NCI-H187 (cell line): ENCODE data around the gene TTLL10.

Experiments
- DNase-seq, 2 experiments: peaks; one replicate each; lab custom pipeline; 2025; lab: John Stamatoyannopoulos, UW

TTLL10 gene

DNA sequence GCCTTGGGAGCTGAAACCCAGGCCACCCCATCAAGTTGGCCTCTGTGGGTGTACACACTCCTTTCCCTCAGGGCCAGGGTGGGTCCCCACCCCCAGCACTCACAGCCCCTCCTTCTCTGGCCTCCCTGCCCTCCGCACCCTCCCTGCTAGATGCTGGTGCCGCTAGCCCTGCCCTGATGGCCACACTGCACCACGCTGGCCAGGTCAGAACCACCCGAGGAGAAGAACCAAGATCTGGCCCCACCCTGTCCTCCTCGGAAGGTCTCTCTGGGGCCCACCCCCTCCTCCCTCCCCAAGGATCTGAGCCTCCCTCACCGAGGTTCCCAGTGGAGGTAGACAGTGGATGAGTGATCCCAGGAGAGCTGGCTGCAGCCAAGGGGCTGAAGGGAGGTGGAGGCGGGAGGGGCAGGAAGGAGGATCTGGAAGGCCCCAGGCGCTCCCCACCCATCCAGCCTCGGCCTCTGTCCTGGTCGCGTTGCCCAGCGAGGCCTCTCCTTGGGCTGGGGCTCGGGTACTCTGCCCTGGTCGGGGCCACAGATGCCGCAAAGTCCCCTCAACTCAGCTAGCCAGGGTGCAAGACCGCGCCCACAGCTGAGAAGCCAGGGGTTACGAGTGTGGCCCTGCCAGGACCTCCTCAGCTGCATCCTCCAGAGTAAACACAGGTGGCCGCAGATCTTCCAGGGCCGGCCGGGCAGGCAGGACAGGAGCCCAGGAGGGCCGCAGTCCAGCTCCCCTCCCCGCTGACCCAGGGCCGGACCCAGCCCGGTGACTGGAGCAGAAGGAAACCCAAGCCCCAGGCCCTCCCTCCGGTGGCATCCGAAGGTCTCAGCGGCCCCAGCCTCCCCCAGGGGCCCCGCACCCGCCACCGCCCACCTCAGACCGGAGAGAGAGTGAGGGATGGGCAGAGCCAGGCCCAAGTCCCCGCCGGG, 63.5 kb downstream of the TTLL10 start:
- no peak for DNase-seq

DNA sequence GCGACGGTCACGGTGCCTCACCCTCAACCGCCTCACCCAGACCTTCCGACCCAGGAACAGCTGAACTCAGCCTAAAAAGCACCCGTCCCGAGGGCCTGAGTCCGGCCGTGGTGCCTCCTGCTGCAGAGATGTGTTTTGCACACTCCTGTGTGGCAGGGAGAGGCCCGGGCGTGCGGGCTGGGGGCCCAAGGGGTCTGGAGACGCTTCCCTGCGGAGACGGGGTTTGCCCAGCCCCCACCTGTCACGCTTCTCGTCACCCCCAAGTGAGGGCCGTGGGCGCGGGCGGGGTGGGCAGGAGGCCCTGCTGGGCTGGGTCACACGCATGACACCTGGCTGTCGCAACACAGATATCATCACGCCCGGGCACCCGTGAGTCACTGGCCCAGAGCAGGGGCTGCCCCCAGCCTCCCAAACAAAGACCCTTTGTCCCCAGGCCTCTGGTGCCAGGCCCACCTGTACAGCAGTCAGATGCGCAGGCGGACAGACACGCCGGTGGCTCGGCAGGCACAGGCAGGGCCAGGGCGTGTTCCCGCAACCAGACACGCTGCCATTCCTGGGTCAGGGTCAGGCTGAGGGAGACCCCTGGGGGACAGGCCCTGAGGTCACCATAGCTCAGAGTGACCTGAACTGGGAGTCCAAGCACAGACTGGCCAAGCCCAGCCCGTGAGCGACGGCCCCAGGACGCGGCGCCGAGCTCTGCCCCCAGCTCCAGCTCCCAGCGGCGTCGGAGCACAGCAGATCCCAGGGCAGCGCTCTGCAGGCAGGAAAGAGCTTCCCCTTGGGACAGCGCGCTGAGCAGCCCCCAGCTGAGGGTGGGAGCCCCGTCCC, 64.4 kb downstream of the TTLL10 start:
- no peak for DNase-seq

DNA sequence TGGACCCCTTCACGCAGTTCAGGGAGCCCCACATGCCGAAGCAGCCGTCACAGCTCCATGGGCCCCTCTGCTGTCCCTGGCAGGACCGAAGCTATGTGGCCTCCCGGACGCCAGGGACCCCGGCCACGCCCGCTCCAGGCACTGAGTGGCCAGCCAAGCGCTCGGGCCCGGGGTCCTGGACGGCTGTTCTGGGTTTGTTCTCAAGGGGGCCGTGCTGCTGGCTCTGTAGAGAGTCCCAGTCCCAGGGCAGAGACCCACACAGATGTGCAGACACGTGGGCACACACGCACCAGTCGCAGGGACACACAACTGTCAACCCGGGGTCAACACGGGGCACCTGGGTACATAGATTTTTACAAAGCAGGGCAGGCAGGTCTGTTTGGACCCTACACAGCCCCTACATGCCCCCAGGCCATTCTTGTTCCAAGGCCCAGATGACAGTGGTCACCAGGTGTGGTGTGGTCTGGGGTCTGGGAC, 65.1 kb downstream of the TTLL10 start:
- no peak for DNase-seq

DNA sequence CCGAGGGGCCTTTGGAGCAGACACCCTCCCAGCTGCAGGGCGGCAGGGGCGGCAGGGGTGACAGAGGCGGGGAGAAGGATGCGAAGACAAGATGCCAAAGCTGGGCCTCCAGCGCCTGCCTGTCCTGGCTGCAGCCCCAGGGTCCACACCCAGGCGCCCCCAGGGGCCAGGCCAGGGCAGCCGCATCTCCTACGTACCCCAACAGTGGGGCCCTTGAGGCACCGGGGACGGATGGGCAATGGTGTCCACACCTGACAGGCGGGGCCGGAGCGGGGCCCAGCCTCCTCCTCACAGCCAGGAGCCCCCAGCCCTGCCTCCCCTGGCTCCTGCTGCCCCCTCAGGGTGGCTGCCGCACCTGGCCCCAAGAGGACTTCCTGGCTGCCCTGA, 65.5 kb downstream of the TTLL10 start:
- no peak for DNase-seq

DNA sequence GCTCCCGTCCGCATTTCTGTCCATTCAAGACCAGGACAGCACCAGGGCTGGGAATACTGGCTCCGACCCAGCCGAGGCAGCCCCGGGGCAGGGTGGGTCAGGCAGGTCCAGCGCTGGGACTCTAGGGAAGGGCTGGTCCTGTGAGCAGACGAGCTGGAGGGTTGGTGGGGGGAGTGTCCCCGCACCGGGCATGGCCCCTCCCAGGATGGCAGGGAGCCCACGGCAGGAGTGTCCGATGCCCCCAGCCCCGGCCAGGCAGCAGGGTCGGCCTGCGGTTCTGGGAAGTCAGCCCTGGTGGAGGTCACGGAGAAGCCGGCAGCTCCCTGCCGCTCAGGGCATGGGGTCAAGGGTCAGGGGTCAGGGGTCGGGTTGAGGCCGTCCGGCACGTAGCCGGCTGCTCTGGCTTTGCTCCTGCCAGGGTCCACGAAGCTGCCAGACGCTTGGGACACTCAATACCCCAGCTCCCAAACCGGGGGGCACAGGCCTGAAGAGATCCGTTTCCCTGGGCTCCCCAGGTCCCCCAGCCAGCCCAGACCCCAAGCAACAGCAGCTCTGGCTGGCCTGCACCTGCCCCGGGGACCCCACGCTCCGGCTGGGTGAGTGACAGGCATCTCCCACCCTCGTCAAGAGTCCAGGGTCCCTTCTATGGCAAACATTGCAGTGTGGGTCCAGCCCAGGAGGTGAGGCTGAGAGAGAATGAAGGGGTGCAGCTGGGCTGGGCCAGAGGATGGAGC, 66.1 kb downstream of the TTLL10 start:
- no peak for DNase-seq

DNA sequence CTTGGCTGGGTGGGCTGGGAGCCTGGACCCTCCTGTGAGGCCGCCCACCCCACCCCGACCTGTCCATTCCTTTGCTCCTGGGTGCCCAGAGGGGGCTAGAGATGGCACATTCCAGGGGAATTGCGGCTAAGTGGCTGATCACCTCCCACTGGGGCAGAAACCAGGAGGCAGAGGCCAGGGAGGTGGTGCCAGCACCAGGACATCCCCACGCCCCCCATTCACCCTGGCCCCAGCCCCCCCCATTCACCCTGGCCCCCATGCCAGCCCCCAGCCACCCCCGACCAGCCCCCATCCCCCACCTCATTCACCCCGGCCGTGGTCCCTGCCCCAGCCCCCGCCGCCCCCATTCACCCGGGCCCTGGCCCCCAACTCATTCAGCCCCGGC, 66.7 kb downstream of the TTLL10 start:
- no peak for DNase-seq

DNA sequence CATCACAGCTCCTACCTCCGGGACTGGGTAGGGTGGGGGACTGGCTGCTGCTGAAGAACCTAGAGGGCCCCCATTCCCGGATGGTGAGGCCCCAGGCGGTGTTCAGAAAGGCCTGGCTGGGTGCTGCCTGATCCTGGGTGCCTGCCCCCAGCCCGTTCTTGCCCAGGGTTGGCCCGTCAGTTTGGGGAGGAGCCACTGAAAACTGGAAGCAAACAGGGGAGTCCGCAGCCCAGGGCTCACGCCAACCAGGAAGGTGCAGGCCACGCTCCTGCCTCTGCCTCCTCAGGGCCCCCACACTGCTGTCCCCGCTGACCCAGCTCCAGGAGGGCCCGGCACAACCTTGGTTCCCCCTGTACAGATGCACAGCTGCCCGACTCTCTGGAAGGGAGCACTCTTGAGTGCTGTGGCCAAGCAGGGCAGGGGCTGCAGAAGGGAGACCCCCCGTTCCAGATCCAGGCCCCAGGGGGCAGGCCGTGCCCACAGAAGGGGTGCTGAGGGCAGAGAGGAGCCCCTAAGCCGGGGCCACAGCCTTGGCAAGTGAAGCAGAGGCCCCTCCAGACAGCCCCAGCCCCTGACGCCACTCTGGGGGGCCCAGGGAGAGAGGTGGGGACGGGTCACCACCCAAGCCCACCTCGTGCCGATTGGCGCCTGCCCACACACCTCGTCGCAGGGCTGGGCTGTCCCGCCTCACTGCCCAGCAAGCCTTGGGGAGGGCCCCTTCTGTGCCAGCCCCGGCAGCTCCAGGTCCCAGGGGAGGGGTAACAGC, 67.3 kb downstream of the TTLL10 start:
- DNase-seq: no peak

DNA sequence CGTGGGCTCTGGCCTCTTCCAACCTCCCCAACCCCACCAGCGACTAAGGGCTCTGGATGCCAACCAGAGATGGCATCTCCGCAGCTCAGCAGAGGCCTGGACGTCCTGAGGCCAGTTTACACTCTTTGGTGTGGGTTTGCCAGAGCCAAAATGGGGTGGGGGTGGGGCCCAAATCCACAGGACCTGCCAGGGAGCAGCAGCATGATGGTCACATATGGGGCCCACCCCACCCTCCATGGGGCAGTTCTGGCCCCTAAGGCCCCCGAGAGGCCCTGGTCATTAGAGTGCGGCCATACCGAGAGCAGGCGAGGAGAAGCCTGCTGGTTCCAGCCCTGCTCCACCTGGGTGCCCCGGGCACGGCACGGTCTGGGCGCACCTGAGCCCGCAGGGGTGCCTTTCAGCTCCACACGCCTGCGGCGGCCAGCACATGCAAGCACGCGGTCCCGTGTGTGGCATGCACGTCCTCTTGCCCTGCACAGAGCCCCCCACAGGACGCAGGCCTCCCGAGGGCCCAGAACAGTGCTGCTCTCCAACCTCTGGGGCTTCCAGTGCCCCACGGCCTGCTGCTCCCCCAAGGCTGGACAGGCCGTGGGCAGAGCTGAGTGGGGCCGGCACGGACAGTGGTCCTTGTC, 68.0 kb downstream of the TTLL10 start:
- no peak for DNase-seq

DNA sequence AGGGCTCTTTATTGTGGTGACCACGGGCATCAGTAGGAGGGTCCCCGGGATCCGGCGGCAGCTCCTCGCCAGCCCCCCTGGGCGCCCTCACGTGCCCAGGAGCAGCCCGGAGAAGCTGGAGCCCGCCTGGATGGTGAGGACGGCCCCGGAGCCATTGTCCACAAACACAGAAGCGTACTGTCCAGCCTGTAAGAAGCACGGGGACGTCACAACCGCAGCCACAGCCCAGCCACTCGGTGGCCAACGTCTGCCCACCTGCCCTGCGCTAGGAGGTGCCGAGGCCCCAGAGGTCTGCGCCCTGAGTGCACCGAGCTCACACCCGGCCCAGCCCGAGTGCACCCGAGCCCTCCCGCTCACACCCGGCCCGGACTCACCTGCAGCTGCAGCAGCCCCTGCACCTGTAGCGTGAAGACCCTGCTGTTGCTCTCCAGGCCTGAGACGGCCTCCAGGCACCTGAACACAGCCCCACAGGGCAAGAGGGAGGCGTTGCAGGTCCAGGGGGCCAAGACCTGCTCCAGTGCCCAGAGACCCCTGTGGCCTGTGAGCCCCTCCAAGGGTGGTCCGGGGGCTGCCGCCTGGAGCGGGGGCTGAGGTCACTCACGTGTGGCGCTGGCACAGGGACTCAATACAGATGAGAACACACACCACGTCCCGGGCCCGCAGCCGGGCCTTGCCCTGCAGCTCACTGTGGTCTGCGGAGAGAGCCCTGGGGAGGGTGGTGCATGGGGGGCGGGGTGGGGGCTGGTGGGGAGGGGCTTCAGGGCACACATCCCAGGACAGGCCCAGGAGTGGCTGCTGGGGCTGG, 69.0 kb downstream of the TTLL10 start:
- no peak for DNase-seq

DNA sequence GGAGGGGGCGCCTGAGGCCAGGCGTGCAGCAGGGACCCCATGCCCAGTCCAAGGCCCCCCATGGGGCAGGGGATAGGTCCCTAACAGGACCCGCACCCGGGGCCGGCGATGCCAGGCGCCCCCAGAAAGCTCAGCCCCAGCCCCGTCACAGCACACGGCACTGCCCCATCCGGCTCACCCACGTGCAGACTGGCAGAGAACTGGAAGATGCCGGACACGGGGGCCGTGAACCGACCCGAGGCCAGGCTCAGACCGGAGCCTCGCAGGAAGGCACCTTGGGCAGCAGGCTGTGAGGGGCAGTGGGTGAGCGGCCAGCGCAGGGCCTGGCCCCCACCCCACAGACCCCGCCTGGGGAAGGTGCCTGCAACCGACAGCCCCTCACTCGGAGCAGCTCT, 69.6 kb downstream of the TTLL10 start:
- no peak for DNase-seq

DNA sequence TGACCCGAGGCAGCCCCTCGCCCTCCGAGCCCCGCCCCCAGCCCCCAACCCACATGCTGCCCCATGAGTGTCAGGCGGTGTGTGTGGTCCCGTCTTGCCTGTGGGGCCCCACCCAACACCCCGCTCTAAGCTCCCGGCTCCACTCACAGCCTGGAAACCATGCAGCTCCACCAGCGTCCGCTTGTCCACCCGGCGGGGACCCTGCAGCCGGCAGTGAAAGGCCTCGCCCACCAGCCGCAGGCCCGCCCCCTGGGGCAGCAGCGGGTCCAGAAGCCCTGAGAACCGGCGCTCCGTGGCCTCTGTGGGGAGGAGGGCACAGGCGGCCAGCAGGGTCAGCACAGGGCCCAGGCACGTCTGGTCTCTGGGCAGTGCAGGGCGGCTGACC, 70.1 kb downstream of the TTLL10 start:
- no peak for DNase-seq

DNA sequence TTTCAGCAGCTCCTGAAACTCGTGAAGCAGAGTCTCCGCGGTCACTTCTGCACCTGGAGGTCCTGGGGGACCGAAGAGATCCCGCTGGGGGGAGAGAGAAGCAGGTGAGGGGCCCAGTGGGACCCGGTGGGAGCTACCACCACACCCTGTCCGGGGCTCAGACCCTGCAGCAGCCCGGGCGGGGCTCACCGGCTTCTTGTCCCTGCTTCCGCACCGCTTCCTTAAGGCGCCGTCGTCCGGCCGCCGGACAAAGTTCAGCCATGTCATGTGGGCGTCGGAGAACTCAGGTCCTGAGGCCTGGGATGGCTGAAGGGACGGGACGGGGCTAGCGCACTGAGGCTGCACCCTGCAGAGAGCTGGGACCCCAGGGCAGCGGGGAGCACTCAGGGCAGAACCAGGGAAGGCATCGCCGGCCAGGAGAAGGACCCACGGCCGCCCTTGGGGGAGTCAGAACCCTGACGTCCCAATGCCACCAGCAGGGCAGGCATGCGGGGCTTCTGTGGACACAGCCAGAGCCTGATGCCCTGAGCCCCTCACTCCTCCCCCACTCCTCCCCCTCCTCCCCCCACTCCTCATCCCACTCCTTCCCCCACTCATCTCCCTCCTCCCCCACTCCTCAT, 70.6 kb downstream of the TTLL10 start:
- DNase-seq: no peak

DNA sequence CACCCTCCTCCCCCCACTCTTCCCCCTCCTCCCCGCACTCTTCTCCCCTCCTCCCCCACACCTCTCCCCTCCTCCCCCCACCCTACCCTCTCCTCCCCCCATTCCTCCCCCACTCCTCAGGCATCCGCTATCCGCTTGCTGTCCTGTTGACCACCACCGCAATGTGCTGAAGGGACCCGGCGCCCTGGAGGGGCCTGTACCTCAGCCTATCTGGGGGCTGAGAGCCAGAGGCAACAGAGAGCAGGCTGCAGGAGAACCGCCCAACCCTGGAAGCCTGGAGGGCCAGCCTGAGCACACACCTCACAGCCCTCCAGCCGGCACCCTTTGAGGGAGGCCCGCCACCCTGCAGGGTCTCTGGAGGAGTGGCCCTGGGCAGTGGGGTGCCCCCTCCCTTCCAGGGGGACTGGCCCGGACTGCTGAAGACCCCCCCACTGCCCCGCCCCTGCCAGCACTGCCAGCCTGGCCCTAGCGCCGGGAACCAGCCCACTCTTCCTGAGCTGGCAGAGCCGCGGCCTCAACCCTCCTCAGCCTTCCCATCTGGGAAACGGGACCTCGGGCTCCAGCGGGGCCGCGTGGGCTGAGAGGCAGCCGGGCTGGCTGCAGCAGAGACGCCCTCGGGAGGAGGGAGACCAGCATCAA, 71.6 kb downstream of the TTLL10 start:
- DNase-seq: no peak

DNA sequence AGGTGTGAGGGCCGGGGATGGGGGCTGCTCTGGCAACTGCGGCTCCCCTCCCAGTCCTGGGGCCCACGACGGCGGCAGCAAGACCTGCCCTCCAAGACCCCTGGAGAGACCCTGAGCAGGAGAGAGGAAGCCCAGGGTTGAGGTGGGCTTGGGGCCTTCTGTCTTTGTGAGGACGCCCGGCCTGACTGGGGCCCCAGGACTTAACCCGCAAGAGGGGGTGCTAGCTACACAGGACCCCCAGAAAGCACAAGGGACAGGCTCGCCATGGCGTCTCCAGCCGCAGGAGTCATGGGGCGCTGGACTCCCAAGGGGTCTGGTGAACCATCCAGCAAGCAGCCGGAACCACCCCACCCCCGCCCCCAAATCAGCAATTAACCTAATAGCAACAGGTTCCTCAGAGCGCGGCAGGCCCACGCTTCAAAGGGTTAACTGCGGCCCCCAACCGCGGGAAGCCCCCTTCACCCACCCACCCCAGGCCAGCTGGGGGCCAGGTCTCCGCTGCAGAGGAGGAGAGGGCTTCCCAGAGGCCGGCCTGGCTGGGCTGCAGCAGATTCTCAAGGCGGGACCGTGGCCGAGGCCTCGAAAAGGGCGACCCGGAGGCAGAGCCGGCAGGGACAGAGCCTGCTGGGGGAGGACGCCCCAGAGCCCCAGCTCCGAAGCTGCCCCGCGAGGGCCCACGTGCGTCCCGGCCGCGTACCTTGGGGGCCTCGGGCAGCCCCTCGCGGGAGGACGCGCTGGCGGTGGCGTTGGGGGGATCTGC, 72.3 kb downstream of the TTLL10 start:
- no peak for DNase-seq

DNA sequence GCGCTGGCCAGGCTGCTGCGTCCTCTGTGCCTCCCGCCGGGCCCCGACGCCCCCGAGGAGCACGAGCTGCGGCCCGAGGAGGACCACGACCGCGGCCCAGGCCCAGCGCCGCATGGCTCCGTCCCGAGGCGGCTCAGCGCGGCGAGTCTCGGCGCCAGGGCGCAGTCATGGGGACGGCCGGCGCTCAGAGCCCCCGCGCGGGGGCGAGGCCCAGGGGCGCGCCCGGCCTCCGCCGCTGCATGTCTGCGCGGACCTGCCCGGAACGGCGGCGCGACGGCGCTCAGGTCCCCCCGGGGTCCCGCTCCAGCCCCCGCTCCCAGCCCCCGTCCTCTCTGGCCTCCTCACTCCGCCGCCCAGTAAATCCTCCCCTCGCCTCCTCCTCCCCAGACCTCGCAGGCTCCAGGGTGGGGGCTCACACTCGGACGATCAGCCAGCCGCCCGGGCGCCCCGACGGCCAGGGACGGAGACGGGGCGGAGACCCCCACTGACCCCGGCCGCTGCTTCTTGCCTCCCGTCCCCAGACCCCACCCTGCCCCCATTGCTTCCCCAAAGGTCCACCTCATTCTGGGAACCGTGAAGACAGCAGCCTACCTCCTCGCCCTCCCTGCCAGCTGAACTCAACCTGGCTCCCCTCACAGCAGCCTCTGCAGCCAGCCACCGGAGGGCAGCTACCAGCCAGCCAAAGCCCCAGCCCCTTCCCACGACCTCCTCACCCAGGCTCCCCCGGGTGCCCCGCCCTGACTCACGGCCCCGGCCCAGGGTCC, 73.1 kb downstream of the TTLL10 start, which contains the start of gene C1QTNF12:
Gene C1QTNF12 (minus strand): TSS at position 146 of the 764 bp plus-strand sequence. CDS start 32 bp downstream, at position 114.
- DNase-seq: no peak

DNA sequence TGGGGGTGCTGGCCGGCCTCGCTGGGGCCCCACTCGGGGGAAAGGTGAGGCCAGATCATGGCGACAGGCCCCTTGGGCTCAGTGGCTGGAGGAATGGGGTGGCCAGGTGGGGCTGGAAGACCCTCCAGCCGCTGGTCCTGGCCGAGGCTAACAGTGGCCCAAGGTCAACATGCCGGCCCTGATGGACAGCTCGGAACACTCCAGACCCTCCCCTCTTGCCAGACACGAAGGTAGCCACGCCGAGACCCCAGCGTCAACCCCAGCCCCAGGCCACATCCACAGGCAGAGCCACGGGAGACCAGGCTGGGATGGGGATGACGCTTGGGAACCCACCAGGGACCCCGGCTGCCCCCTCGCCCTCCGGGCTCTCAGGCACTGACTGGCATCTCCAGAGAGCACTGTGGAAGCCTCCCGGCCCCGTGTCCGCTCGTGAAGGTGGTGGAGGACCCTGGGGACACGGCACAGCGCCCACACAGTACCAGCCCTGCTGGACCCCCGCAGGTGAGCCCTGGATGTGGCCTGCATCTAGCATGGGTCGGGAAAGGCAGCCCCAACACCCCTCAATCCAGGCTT, 73.7 kb downstream of the TTLL10 start:
- DNase-seq: no peak
